Stimulated activated CD8-positive, alpha-beta memory T cell treated with anti-CD3 and anti-CD28 coated beads, Interleukin-15, amount 100 ng/mL, for 24 hours (primary cell): Measurements from ENCODE around the gene UNC93B1.
"Not testable (repeated sequence)": the region's sequence is repeated elsewhere in the genome, so short reads cannot be mapped to it uniquely, and the experiment has no call there.

ENCODE experiments used
- DNase-seq: peaks from one replicate; pipeline ENCODE4 v3.0.0-alpha.2; 2020; ENCODE audit warnings: low read depth

The UNC93B1 gene

GRCh38 chr11:68009391-68010089, 5.6 kb upstream of the UNC93B1 start:
- no peak for DNase-seq

- no peak for DNase-seq
Measured at GRCh38 chr11:68008381-68009337, 4.8 kb upstream of the UNC93B1 start.

DNA sequence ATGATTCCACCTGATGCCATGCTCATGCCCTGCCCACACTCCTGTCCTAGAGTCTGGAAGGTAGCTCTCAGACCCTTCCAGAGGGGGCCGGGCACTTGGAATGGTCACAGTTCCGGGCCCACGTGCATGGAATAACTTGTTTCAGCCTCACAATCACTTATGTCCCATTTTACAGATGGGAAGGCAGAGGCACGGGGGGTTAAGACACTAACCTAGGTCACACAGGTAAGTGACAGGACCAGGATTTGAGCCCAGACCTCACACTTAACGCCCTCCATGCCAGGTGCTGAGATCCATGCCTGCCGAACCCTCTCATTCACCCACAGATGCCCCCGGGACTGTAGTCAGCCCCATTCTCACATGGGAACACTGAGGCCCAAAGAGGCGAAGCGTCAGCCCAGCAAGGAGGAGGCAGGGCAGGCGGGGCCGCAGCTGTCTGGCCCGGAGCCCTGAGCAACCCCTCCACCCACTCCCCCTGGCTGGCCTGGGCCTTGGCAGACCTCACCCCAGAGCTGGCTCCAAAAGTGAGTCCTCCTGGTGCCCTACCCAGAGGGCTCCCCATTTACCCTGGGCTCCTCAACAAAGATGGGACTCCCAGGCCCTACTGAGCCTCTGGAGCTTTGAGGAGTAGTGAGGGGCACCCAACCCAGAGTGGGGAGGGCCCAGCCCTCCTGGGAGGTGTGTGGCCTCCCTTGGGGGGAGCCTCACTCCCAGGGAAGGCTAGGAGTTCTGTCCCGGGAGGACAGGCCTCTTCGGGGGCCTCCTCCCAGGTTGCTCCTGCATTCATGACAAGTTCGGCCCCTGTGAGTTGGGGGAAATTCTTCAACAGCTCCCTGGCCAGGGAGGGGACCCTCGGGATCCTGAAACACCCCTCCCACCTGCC, 3.8 kb upstream of the UNC93B1 start:
- no peak for DNase-seq

DNA sequence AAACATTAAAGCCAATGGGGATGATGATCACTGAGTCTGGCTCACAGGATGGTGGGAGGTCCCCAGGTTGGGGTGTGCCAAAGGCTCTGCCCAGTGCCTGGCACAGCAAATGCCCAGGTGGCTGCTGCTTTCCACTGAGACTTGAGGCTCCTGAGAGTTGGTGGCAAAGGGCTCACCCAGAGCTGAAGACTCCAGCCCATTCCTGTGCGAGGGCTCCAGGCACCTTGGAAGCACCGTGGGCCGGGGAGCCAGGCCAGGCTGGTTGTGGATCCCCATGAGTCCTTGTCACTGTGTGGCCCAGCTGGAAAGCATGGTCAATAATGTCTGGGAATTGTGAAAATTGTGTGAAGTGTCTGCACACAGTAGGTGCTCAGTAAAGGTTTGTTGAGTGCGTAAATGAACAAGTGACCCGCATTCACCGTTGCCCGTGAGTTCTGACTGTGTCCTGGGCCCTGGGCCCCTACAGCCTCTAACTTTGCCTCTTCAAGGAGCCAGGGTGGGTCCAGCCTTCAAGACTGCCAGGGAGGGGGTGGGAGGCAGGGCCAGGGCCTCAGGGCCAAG, 2.8 kb upstream of the UNC93B1 start:
- DNase-seq: no peak

GRCh38 chr11:68004551-68005335, 846 bp upstream of the UNC93B1 start:
- DNase-seq: no peak

DNA sequence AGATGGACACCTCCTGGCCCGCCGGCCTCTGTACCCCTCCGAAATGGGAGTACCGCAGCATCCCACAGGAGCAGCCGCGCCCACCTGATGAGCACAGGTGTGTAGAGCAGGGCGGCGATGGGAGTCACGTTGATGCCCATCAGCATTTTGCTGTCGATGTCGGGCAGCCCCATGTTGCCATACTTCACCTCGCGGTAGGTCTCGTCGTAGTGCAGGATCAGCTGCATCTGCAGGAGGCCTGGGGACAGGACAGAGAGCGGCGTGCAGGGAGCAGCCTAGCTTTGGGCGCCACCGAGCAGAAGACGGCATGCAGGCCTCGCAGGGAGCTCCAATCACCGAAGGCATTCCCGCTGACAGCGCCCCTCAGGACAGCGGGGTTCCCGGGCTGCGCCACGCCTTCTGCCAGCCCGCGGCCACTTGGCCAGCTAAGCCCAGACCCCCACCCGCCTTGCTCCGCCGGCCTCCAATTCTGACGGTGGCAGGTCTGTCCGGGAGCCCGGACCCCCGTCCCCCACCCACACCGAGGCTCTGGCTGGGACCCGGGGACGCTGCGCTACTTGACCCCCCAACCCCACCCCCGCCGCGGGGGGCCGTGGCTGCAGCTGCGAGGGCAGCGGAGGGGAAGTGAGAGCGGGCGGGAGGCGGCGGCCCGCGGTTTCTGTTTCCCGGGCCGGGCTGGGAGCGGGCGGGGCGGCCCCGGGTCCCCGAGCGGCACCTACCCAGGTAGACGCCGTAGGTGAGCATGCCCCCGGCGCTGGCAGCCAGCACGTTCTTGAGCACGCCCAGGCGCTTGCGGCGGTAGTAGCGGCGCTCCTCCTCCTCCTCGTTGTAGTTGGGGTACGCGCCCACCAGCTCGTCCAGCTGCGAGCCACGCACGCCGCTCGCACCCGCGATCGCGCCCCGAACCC, 705 bp downstream of the UNC93B1 start:
- no peak for DNase-seq

DNA sequence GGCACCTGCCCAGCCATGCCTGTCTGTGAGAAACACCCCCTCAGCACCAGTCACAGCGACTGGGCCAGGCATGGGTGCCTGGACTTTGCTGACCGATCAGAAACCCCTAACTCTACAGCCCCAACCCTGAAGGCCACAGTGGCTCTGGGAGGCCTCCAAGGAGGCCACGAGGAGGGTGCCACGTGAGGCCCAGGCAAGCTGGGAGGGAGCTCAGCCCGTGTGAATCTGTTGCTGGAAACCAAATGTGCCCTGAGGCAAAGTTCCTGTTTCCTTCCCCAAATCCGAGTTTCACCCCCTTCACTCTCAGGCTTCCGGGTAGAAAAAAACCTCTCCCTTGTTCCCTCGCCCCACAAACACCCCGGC, 1.3 kb downstream of the UNC93B1 start:
- DNase-seq: no peak

GRCh38 chr11:67999704-68000103, 4.2 kb downstream of the UNC93B1 start:
- DNase-seq: no peak

DNA sequence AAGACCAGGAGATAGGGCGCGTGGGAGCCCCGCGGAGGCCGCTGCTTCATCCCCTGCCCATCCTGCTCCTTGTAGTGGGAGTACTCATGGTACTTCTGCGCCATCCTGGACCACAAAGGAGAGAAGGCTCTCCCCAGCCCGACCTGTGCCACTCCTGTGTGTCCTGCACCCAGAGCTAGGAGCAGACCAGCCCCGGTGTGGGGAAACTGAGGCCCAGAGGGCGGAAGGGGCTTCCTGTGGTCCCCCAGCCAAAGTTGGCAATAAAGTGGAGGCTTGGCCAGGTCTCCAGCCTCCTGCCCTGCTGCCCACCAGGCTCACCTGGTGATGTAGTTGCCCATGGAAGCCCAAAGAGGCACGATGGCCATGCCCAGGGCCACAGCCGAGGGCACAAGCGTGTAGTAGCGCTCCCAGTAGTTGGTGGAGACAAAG, 4.7 kb downstream of the UNC93B1 start:
- no peak for DNase-seq

GRCh38 chr11:67998150-67999045, 5.5 kb downstream of the UNC93B1 start:
- no peak for DNase-seq

DNA sequence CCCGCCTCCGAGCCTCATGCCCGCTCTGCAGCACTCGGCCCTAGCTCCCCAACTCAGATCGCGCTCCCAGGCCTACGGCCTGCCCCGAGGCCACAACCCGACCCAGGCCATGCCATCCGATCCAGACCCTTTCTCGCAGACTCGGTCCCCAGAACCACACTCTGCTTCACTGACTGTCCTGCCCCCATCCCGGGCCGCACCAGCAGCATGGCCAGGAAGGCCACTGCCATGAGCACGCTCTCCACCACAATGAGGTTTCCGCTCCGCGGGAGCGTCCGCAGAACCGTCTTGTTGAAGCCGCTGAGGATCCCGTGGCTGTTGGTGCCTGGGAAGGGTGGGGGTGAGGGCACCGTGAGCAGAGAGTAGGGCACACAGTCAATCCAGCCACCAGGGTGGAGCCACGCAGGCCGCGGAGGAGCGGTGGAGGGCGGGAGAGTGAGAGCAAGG, 6.4 kb downstream of the UNC93B1 start:
- DNase-seq: no peak

DNA sequence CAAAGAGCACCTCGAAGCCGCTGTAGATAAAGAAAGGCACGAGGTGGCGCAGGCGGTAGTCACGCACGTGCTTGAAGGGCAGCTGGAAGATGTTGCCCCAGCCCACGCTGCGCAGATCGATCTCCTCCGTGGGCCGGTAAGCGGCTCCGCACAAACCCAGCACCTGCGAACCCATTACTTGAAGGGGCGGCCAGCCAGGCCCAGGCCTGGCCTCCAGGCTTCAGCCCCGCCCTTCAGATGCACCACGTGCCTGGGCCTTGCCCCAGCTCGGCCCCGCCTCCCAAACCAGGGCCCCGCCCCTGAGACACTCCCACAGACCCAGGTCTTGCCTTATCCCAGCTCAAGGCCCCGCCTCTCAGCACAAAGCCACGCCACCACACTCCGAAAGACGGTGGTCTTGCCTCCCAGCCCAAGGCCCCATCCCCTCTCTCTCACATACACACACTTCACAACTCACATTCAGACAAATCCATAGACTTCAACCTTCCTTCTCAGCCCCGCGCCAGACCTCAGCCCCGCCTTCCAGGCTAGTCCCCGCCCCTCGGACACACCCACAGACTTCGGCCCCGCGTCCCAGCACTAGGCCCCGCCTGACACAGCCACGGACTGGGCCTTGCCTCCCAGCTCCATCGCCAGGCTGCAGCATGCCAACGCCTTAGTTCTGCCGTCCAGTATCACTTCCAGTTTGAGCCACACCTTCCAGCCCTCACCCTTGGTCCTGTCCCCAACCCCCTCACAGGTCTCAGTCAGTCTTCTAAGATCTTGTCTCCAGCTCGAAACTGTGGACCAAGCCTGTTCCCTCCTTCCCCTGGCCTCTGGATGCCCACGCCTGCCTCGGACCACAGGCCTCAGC, 7.0 kb downstream of the UNC93B1 start:
- DNase-seq: no peak

DNA sequence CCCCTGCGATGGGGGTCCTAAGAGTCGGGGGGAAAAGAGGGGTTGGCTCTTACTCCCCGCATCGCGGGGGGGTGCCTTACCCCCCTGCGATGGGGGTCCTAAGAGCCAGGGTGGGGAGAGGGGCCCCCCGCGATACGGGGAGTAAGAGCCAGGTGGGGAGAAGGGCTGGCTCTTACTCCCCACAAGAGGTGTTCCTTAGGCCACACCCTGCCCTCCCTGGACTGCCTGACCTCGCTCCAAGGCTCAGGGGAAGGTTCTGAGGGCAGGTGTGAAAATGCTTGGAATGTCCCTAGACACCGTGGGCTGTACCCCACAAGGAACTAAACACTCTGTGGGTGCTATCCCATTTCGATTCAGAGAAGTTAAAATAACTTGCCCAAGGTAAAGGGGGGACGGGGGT, 7.8 kb downstream of the UNC93B1 start:
- no peak for DNase-seq

GRCh38 chr11:67995579-67995978, 8.3 kb downstream of the UNC93B1 start:
- not testable (repeated sequence) for DNase-seq

GRCh38 chr11:67995129-67995528, 8.8 kb downstream of the UNC93B1 start:
- DNase-seq: not testable (repeated sequence)

DNA sequence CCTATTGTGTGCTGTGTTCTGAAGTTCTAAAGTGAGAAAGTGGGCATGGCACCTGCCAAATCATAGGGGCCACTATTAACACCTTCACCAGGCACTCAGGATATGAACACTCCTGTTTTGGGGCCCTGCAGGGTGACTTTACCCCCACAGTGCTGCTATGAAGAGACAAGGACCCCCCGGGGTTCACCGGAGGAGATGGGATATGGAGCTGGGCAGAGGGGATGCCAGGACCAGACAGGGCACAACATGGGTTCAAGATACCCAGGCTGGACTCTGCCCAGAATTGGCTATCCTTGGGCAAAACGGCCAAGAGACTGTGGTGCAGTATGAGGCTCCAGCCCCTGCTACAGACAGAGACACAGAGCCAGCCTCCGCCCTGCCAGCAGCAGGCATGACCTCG, 9.5 kb downstream of the UNC93B1 start:
- DNase-seq: not testable (repeated sequence)

DNA sequence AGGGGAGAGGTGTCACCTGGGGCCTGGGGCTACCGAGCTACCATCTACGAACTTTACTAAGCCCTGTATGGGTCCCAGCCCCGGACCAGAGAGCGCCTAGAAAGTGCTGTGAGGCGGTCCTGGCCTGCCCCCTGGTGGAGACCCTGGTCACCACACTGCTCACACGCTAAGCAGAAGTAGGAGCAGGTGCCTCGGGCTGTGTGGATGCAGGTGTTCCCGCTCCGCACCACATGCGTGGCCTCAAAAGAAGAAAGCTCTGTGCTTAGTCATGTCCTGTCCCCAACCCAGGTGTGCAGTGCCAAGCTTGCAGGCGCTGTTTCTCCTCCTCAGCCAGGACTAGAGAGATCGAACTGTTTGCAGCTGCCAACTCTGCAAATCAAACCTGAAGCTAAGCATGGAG, 10.1 kb downstream of the UNC93B1 start:
- DNase-seq: not testable (repeated sequence)
